ENCODE data around the gene DNAH10.

DNAH10 gene

DNA sequence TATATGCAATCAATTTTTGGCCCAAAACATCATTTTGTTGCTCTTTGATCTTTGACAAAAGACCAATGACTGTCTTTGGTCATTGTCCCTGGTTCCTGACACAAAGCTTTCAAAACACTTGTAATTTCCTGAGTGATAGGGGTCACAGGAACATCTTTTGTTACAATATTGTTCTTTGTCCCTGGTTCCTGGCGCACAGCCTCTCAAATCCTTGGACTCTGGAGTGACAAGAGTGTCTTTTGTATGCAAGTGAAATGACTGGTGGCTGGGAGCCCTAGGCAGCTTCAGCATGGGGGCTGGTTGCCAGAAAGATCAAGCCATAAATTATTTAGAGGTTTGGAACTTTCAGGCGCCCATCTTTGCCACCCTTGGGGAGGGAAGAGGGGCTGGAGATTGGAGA, 53.9 kb downstream of the DNAH10 start:
- TF ChIP-seq, protein P1, sequence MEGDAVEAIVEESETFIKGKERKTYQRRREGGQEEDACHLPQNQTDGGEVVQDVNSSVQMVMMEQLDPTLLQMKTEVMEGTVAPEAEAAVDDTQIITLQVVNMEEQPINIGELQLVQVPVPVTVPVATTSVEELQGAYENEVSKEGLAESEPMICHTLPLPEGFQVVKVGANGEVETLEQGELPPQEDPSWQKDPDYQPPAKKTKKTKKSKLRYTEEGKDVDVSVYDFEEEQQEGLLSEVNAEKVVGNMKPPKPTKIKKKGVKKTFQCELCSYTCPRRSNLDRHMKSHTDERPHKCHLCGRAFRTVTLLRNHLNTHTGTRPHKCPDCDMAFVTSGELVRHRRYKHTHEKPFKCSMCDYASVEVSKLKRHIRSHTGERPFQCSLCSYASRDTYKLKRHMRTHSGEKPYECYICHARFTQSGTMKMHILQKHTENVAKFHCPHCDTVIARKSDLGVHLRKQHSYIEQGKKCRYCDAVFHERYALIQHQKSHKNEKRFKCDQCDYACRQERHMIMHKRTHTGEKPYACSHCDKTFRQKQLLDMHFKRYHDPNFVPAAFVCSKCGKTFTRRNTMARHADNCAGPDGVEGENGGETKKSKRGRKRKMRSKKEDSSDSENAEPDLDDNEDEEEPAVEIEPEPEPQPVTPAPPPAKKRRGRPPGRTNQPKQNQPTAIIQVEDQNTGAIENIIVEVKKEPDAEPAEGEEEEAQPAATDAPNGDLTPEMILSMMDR (IDR thresholded peaks at IDR 0.05; ENCODE audit: insufficient read depth, low read depth, low read length, missing control alignments) = no peak
- DNase-seq (ENCODE audit: low read depth) = no peak

DNA sequence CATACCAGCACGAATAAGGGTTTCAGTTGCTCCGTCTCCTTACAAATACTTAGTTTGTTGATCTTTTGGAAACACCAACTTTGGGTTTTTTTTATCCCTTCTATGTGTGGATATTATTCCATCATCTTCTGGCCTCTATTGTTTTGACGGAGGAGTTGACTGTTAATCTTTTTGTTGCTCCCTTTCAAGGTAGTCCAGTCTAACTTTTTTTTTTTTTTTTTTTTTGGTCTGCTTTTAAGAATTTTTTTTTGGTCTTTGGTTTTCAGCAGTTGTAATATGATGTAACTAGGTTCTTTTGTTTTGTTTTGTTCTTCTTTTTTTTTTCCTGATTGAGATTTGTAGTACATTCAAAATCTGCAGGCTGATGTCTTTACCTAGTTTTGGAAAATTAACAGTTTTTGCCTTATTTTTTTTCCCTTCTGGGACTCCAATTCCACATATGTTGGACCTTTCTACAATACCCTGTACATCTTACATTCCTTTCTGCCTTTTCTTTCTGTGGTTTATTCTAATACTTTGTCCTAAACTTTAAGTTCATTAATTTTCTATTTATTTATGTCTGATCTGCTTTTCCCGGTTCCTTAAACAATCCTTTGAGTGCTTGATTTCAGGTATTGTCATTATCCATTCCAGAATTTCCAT, 54.9 kb downstream of the DNAH10 start:
- no peak overlapping the region for H3K4me3 ChIP-seq (ENCODE audit: low read length)
- TF ChIP-seq, protein P1 (IDR thresholded peaks at IDR 0.05; ENCODE audit: insufficient read depth, low read depth, low read length, missing control alignments) = no peak
- DNase-seq (ENCODE audit: low read depth) = no peak

More for the DNA sequence above, 53.9 kb downstream of the DNAH10 start:
- no peak overlapping the region for H3K4me3 ChIP-seq (ENCODE audit: low read length)

DNA sequence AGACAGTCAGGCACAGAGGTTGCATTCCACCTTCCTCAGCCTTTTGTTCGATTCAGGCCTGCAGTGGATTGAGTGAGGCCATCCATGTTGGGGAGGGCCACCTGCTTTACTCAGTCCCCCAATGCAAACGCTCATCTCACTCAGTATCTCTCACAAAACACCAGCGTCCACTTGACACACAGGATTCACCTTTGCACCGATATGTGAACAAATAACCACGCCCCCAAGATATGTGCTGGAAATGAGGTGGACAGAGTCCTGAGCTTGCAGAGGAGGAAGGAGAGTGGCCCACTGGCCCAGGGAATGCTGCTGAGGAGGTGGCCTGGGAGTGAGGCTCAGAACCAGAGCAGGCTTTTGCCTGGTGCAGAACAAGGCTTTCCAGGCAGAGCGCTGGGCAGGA, 60.7 kb downstream of the DNAH10 start:
- TF ChIP-seq, protein P1 (IDR thresholded peaks at IDR 0.05; ENCODE audit: insufficient read depth, low read depth, low read length, missing control alignments) = no peak
- H3K4me3 ChIP-seq (ENCODE audit: low read length) = no peak overlapping the region
- DNase-seq (ENCODE audit: low read depth) = no peak

DNA sequence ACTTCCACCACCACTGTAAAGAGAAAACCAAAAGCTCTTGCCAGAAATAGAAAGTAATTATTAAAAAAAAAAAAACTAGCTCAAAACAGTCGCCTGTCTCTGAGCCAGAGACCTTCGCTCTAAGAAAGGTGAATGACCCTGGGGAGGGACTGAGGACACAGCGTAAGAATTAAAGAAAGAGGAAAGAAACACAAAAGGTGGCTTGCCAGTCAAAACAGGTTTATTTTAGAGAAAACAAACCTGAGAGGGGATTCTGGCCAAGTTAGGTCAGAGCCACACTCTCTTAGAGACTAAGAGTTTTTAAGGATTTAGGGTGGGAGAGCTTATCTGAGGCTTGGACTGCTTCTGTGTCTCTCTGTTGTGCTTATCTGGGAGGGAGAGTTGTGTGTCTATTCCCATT, 66.0 kb downstream of the DNAH10 start:
- no peak overlapping the region for H3K4me3 ChIP-seq (ENCODE audit: low read length)
- DNase-seq (ENCODE audit: low read depth) = no peak
- TF ChIP-seq, protein P1 (IDR thresholded peaks at IDR 0.05; ENCODE audit: insufficient read depth, low read depth, low read length, missing control alignments) = no peak

DNA sequence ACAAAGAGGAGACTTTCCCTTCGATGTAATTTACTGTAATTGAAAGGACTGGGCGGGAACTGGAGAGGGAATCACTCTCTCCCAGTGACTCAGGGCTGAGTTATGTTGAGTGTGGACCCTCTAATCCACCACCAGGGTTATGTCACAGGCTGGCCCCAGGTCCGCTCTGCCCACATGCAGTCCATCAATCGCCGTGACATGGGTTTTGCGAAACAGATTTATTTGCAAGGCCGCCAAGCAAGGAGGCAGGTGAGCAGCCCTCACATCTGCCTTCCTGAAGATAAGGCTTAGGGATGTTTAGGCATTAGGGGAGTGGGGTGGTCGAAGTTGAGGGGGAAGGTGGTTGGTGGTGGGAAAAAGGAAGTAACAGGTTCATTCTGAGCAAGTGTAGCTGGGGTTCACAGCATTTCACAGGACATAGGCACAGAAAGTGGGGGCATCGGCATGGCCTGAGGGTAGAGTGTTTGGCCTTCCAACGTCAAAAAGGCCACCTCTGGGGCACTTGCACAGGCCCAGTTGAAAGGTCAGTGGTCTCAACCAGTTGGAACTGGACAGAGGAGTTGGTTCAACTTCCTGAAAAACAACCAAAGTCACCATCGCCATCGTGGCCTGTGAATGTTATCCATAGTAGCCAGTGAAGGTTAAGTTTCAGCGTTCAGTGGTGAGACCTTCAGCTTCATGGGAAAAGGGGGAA, 66.9 kb downstream of the DNAH10 start:
- TF ChIP-seq, protein P1 (IDR thresholded peaks at IDR 0.05; ENCODE audit: insufficient read depth, low read depth, low read length, missing control alignments) = no peak
- DNase-seq (ENCODE audit: low read depth) = no peak
- no peak overlapping the region for H3K4me3 ChIP-seq (ENCODE audit: low read length)

DNA sequence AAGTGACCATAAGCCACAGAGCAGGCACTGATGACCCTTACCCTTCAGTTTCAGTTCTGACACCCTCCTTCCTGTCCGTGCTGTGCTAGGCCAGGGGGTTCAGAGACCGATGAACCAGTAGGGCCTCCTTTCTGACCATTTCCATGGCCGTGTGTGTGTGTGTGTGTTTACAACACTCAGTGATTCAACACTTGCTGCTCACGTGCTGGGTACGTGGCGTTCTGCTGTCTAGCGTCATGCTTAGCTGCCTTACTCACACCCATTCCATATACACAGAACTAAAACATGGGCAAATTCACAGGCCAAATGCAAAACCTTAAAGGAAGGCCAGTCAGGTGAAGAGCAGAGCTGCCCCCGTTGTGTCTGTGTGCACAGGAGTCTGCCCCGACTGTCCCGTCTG, 67.5 kb downstream of the DNAH10 start:
- TF ChIP-seq, protein P1 (IDR thresholded peaks at IDR 0.05; ENCODE audit: insufficient read depth, low read depth, low read length, missing control alignments) = no peak

DNA sequence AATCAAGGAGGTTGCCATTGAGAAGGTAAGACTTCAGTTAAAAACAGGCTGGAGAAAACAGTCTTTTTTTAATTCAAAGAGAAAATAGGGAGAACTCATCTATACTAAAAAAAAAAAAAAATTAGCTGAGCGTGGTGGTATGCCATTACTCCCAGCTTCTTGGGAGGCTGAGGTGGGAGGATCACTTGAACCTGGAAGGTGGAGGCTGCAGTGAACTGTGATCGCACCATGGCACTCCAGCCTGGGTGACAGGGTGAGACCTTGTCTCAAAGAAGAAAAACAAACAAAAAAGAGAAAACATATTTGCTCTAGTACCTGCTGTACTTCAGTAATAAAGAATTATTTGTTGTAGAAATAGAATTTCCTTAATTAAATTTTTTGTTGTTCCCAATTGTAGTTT, 68.6 kb downstream of the DNAH10 start:
- TF ChIP-seq, protein P1 (IDR thresholded peaks at IDR 0.05; ENCODE audit: insufficient read depth, low read depth, low read length, missing control alignments) = no peak
- DNase-seq (ENCODE audit: low read depth) = no peak
- no peak overlapping the region for H3K4me3 ChIP-seq (ENCODE audit: low read length)

More for the DNA sequence above, 67.5 kb downstream of the DNAH10 start:
- H3K4me3 ChIP-seq (ENCODE audit: low read length) = no peak overlapping the region
- DNase-seq (ENCODE audit: low read depth) = no peak
